Measurements from ENCODE around the gene CHMP6.
"Not testable (repeated sequence)": the region's sequence is repeated elsewhere in the genome, so short reads cannot be mapped to it uniquely, and the experiment has no call there.

Gene CHMP6

DNA sequence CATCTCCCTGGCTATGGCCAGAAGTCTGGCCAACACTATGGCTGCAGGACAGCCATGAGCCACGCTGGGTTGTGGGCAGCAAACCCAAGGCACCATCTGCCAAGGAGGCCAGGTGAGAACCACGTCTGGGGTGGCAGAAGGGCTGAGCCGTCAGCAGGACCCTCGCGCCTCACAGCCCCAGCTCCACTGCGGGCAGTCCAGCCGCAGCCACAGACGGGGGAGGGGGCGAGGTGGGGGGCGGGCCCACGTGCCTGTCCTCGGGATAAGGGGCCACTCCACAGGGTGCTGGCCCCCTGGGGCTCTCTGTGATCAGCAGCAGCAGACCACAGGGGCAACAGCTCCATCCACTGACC is 36.8 kb downstream of the CHMP6 start:
- in situ Hi-C loops (cut with MboI; ENCODE audit: low sequenced_read_pairs): no loop called here

DNA sequence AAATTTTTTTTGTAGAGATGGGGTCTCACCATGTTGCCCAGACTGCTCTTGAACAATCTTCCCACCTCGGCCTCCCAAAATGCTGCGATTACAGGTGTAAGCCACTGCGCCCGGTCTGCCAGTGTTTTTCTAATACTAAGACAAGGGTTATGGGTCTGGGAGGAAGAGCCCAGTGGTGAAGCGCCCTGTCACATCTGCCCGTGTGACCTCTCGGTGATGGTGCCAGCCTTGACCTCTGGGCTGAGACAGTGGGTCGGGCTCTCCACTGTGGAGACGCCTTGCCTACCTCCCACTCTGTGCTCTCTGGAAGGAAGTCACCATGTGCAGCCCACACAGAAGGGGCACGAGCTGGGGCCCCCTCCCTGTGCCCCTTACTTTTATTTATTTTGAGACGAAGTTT is 38.2 kb downstream of the CHMP6 start:
- in situ Hi-C loops (cut with MboI; ENCODE audit: low sequenced_read_pairs): no loop called here

DNA sequence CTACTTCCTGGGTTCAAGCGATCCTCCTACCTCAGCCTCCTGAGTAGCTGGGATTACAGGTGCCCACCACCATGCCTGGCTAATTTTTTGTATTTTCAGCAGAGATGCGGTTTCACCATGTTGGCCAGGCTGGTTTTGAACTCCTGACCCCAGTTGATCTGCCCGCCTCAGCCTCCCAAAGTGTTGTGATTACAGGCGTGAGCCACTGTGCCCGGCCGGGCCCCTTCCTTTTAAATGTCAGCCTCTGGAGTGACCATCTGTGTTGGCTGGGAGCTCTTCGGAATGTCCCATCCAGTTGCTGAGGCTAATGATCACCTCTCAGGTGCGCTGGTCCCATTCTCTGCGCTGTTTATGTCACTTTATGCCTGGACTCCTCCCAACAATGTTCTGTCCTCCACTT is 38.7 kb downstream of the CHMP6 start:
- in situ Hi-C loops (cut with MboI; ENCODE audit: low sequenced_read_pairs): not testable (repeated sequence)

DNA sequence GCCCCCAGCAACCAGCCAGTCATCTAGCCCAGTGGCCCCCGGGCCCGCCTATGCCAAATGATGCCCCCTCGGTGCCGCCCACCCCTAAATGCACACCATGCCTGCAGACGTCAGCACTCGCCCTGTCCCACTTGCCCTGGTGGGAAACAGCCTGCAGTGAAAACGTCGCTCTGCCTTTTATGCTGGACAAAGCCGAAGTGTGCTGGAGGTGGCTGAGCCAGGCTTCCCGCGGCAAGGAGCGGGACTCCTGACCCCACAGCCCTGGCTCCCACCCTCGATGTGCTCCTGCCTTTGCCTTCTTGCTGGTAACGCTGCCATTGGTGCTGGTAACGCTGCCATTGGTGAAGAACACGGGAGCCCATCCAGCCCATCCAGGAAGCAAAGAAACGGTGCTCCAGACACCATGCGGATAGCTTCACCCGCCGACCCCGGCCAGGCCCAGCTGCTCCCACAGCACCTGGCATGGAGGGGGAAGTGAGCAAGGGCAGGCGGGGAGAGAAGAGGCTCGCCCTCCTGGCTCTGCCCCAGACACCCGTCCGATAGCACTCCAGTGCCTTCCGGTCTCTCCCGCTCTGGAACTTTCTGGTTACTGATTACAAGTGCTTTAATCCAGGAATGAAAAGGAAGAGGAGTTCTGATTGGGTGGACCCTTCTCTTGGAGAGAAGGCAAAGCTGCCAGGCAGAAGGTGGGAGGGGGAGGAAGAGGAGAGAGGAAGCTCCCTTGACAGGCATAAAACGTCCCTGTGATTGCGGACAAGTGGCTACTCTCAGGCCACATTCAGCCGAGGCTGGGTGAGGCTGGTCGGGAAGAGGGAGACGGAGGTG is 39.3 kb downstream of the CHMP6 start:
- in situ Hi-C loops (cut with MboI; ENCODE audit: low sequenced_read_pairs): no loop called here

DNA sequence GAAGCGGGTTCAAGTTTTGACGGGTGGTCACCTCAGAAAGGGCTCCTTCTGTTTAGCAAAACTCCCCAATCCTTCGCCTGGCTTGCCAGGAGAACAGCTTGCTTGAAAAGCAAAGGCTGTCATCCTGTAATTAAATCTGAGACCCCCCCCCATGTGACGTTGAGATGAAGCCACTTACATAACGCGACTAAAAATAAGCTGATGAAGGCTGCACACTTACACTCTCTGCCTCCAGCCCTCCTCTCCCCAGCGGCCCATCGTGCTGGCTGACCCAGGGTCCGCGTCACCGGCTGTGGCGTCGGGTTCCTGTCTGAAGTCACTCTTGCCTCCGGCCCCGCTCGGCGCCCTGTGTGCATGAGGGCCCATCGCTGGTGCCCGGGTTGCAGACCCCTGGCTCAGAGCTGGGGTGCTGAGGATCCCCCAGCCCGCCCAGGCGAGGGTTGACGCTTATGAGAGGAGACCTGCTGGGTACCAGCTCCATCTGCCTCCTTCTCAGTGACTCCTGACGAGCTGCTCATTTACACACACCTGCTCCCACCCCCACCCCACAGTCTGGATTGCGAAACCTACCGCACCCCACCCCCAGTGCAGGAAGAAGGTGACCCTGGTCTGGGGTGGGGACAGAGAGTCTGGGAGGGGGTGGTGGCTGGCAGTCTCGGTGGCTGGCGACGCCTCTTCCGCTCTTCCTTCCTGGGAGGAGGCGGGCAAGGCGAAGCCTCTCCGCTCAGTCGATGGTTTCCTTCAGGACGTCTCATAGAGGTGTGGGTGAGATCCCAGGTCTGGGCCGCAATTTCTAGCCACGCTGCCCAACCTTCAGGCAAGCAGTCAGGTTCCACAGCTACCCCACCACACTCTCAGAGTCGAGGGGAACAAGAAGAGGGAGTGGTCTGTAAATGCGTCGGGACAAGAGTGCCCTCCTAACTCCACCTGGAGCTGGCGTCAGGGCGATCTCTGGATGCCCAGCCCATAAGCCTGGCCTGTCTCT is 40.2 kb downstream of the CHMP6 start:
- in situ Hi-C loops (cut with MboI; ENCODE audit: low sequenced_read_pairs): no loop called here

DNA sequence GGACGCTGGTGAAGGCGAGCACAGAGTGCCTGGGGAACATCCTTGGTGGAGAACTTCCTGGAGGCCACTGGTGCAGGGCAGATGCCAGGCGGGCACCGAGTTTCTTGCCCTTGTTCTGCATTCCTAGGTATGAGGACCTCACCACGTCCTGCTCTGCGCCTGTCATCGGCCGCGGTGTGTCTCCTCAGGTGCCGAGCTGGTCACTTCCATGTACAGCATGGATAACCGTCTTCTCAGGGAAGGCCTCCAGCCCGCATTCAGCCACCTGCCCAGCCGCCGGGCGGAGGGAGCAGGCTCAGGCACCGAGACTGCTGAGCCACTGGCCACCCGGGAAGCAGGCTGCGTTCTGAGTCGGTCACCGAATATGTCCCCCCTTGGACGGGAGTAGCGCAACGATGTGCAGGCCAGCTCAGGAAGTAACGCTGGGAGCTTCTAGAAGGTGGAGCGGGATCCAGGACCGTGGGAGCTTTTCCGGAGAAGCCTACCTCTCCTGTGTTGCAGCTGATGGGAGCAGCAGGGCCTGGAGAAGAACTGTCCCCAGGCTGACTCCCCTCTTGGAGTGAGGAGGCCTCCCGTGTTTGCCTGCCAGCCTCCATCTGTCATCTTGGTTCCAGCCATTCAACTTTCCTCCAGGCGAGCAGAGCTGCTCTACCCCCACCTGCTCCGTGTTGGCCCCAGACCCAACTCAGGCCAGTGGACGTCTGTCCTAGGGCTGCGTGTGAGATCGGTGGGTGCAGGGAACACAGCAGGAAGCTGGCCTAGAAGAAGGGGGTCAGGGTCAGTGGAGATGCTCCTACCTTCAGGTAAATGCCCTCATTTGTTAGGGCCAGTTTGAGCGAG is 41.2 kb downstream of the CHMP6 start:
- in situ Hi-C loops (cut with MboI; ENCODE audit: low sequenced_read_pairs): no loop called here

DNA sequence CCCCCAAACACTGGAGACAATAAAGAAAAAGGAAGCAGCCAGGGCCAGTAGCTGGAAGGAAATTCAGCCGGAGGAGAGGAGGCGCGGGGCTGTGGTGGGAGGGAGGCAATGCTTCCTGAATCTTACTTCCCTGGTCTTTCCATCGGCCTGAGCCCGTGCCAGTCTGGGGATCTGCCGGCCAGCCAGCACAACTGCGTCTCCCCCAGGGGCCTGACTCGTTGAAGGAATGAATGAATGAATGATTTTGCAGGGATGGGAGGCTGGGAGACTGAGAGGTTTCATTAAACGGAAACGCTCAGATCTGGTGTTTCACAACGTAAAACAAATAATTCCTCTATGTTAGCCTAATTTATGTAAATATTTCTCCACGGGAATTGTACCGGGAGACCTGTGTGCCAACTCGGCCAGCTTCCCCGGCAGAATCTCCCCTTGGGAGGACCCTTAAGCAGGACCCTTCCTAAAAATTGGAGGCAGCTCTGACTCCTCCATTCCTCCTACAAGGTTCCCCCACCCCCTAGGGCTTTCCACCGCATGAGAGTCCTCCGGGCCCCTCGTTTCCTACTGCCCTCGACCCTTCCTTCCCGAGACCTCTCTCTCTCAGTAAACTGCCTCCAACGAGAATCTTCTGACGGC is 42.0 kb downstream of the CHMP6 start:
- in situ Hi-C loops (cut with MboI; ENCODE audit: low sequenced_read_pairs): no loop called here

DNA sequence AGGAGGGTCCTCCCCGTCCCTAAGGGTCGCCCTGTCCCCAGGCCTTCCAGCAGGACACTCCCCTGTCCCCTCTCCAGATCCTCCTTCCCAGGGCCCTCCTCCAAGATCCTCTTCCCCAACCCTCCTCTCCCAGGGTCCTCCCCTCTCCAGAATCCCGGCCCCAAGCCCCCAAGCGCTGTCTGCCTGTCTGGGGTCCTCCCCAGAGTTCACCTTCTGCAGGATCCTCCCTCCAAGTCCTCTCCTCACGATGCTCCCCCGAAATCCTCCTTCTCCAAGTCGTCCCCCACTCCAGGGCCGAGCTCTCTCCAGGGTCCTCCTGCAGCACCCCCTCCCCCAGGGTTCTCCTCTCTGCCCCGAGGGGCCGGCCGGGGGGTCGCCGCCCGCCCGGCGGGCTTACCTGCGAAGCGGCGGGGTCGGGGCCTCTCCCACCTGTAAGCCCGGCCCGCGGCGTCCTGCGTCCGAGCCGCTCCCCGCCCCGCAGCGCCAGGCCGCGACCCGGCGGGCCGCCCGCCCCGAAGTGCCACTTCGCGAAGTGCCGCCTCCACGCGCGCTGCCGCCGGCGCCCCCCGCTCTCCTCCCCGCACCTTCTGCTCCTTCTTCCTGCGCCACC is 42.6 kb downstream of the CHMP6 start:
- in situ Hi-C loops (cut with MboI; ENCODE audit: low sequenced_read_pairs): no loop called here

DNA sequence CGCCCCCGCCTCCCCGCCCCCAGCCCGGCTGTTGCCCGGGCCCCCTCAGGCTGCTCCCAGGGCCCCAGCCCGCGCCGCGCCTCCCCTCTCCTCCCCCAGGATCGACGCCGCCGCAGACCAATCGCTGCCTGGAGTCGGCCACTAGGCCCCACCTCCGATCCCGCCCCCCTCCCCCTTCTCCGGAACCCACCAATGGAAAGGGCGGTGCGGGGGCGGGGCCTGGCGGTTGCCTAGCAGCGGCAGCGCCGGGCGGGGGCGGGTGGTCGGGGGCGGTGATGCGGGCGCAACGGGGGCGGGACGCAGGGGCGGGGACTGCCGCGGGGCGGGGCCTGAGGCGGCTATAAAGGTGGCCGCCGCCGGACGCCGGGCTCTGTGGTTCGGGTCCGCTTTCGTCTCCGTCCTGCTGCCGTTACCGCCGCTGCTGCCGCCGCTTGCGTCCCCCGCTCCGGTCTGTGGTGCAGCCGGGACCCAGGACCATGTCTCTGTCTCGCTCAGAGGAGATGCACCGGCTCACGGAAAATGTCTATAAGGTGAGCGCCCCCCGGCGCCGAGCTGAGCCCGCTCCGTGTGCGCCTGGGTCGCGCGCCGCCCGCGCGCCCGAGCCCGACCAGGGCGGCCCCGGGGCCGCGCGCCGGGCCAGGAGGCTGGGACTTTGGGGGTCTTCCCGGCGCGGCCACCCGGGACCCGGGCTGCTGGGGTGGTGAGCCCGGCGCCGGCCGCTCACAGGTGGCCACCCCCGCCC is 43.3 kb downstream of the CHMP6 start, which contains the start of gene BAIAP2:
Gene BAIAP2 (plus strand): TSS at position 373 of the 742 bp plus-strand sequence. CDS start 104 bp downstream, at position 477.
- in situ Hi-C loops (cut with MboI; ENCODE audit: low sequenced_read_pairs): no loop called here

DNA sequence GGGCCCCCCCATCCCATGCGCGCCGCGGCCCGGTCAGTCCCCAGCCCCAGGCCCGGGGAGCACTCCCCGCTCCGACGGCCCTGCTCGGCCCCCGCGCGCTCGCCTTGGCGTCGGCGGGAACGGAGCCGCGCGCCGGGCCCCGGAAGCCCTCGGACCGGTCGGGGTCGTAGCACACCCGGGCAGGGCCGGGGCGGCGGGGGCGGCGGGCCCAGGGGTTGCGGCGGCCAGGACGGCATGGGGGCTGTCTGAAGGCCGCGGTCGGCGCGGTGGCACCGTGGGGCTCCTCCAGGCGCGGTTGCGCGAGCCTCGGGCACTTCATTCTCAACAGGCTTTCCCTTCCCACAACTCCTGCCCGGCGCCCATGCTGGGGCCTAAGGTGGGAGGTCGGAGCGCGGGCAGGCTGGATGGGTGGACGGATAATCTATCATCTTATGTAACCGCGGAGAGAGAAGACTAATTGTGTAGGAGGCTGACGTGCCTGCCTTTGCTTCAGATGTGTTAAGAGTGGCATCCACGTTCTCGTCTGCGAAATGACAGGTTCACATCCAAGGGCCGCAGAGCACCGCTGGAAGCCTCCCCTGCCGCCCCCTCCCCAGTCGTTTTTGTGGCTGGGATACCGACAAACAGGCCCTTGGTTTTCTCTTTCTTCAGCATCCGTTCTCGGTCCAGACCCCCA is 44.0 kb downstream of the CHMP6 start:
- in situ Hi-C loops (cut with MboI; ENCODE audit: low sequenced_read_pairs): no loop called here

DNA sequence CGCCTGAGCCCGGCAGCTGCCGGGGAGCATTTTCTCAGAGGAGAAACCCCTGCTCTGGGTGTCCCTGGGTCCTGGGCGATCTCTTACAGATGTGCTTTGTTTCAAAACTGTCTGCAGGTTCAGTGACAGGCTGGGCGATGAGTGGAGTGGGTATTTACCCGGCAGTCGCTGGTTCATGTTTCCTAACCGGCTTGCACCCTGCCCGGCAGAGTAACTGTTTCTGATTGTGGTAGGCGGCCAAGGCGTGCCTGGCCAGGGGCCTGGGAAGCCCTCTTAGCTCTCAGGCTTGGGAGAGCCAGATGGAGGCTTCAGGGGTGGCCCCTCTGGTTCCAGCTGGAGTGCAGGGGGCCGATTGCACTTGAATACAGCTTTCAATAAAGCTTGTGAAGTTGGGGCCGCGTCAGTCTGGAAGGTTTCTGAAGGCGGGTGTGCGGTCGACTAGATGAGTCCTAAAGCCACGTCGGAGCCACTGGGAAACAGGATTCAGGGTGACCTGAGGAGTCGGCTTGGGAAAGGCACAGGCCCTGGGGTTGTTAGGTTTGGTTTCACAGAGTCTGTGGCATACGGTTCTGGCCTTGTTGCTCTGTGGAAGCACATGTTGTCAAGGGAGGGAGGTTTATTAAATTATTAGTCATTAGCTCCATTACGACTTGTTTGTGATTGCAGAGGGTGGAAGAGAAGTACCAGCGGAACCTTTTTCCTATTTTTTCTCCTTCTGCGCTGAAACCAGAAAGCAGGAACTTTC is 44.7 kb downstream of the CHMP6 start:
- in situ Hi-C loops (cut with MboI; ENCODE audit: low sequenced_read_pairs): no loop called here

DNA sequence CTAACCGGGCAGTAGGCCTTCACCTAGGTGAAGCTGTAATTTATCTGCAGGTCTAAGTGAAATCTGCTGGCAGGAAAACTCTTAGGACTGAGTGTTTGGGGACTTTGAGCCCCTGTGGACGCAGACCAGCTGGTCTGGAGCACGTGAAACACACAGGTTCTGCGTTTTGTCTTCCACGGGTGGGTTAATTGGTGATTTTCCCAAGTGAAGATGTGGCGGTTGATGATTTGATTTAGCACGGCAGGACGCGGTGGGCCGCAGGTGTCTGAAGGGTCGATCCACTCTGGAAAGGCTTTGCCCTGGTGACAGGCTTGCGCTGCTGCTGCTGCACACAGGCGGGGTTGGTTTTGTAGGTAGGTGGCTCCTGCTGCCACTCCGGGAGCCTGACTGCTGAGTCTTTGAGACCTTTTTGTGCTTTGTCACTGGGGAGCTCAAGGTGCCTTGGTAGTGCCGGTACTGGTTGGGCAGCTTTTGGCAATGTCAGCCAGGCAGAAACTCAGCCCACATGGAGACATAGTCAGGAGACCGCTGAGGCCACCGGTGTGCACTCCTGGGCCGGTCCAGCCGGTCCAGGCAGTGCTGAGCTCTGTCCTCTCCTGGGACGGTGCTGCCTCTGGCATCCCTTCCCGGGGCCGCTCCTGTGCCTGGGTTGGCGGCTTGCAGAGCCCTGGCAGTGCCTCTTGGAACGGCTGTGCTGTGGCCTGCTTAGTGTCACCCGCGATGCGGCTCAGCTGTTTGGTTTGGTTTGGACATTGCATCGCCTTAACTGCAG is 45.6 kb downstream of the CHMP6 start:
- in situ Hi-C loops (cut with MboI; ENCODE audit: low sequenced_read_pairs): no loop called here

DNA sequence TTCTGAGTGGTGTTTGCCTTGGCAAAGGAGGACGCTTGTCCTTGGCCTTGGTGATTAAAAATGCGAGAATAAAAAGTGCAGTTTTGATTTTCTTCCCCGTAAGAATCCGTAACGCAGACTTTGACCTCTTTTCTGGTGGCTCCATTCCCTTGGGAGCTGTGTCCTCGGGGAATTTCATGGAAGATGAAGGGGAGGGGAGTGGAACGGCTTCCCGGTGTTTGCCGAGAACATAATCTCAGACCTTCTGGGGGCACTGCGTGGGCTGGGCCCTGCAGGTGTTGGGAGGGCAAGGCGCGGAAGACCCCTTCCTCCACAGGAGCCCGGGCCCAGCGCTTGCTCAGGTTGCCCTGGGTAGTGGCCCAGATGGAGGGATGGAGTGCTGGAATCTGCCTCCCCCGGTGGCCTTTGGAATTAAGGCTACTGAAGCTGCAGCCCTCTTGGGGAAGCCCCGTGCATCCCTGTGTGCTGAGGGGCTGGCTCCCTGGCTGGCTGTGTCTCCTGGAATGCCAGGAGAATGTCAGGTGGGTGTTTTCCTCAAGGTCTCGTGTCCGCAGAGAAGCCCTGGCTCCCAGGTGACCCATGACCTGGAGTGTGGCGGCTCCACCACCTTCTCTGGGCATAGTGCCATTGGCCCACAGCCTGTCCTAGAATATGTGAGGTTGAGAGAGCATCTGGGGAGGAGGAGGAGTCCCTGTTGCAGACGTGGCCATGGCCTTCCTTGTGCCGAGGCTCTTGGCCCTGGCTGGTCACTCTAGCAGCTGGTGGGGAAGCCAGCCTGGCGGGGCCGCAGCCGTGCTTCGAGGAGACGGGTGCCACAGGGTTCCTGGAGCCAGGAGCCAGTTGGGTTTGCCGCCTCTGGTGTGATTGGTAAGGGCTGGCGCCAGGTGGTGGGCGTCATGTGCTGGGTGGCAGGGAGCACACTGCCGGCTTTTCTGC is 46.4 kb downstream of the CHMP6 start:
- in situ Hi-C loops (cut with MboI; ENCODE audit: low sequenced_read_pairs): no loop called here

DNA sequence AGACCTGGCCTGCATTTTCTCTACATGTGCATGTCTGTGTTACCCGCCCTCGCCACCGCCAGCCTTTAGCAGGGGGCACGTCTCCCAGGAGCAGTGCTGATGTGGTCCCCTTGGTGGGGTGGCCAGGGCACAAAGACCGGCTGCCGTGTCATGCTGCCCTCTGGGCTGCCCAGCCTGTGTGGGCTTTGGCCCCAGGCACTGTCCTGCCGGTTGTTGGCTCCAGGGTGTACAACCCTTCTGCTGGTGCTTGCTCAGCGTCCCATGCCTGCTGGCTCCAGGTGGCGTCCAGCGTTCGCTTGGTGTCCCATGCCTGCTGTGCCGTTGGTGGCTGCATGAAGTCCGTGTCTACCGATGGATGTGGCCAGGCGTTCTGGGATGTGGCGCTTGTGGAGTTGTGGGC is 47.5 kb downstream of the CHMP6 start:
- in situ Hi-C loops (cut with MboI; ENCODE audit: low sequenced_read_pairs): no loop called here

DNA sequence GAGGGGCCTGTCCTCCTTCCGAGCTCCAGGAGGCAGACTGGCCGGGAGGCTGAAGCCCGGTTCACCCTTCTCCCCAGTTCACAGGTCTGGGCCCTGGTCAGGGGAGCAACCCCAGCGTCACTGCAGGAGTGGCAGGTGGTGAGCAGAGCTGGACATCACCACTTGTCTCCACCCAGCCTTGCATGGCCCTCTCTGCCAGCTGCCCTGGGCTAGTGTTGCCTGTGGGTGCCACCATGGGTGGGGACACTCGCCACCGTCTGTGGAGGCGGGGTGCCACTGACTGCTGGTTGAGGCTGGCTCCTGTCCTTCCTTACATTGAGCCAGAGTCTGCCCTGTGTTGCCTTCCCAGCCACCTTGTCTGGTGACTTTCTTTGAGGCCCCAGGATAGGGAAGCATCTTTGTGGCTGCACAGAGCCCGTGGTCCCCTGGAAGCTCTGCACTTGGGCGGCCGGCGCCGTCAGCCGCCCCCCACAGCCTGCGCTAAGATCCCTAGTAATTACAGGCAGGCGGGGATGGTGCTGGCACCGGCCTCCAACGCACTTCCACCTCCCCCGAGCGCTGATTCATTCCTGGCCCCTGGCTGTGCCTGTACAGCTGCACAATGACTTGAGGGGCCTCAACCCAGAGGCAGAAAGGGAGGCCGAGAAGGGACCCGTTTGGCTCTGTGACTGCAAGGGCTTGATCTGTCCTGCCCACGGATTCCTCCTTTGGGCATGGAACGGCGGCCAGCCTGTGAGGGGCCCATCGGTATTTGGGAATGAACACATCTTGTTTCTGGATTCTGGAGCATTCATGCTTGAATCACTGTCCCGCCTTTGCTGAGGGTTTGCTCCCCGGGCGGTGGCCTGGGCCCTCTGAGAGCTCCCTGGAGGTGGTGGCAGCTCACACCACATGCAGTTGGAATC is 48.5 kb downstream of the CHMP6 start:
- in situ Hi-C loops (cut with MboI; ENCODE audit: low sequenced_read_pairs): no loop called here
